ENCODE results near the gene FAAP24. TPM values are rescaled to one million over a fixed set of nuclear protein-coding genes. Genes with fewer than 3 reads are reported as not detected.

FAAP24 gene
- total and polyA plus RNA-seq, 12 donors, result 0.40 to 1.3 (median 0.65) TPM; not detected in 1

Other genes with a start within 250 kb of the FAAP24 start
- under 1 TPM in 1 of 10 donors, not detected in 9; 0.24 TPM for gene SLC7A9, start 102.5 kb upstream of the FAAP24 start, total RNA-seq
- gene SLC7A9, start 102.5 kb upstream of the FAAP24 start, polyA plus RNA-seq, result under 1 TPM in 1 of 2 donors, not detected in 1; 0.12 TPM
- gene CEP89, start 284 bp upstream of the FAAP24 start, total RNA-seq, result 10 to 100 TPM in 6 of 10 donors, 1 to 10 TPM in 4; 7.8 to 13.9 (median 10.4) TPM
- gene CEP89, start 284 bp upstream of the FAAP24 start, polyA plus RNA-seq, result 1 to 10 TPM; 7.5 to 8.3 TPM
- gene RHPN2, start 92.6 kb downstream of the FAAP24 start, total RNA-seq, result 1 to 10 TPM in 6 of 10 donors, under 1 TPM in 4; 0.33 to 2.1 (median 1.2) TPM
- gene RHPN2, start 92.6 kb downstream of the FAAP24 start, polyA plus RNA-seq, result under 1 TPM; 0.68 to 0.95 TPM
- 1 to 10 TPM; 4.5 to 7.4 (median 5.5) TPM for gene GPATCH1, start 108.9 kb downstream of the FAAP24 start, total RNA-seq
- gene GPATCH1, start 108.9 kb downstream of the FAAP24 start, polyA plus RNA-seq, result 1 to 10 TPM; 3.1 to 4.1 TPM
- gene WDR88, start 159.9 kb downstream of the FAAP24 start, total RNA-seq, result under 1 TPM in 2 of 10 donors, not detected in 8; 0.13 to 0.37 TPM
- not detected for gene WDR88, start 159.9 kb downstream of the FAAP24 start, polyA plus RNA-seq
- 10 to 100 TPM; 13.7 to 23.6 (median 16.3) TPM for gene LRP3, start 222.1 kb downstream of the FAAP24 start, total RNA-seq
- 1 to 10 TPM; 8.5 to 9.9 TPM for gene LRP3, start 222.1 kb downstream of the FAAP24 start, polyA plus RNA-seq